ENCODE measurements around the gene RNF126. TPM values are rescaled to one million over a fixed set of nuclear protein-coding genes. Genes with fewer than 3 reads are reported as not detected.
"Not testable (repeated sequence)": the region's sequence is repeated elsewhere in the genome, so short reads cannot be mapped to it uniquely, and the experiment has no call there.

Gene RNF126
- total RNA-seq, 2 experiments from 2014 or later: 71.5 to 80.3 TPM

DNA sequence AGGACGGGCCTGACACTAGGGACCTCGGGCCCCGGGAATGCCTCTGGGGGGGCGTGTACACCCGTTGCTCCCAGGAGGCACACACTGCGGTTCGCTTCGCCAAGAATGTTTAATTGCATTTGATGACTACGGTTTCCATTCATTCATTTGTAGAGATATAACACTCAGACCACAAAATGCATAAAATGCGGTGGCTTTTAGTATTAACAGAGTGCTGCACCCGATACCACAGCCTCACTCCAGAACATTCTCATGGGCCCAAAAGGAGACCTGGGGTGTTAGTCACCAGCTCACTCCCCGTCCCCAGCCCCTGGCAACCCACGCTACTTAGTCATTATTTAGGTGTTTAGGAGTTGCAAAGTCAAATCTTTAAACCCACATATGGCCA is 51.5 kb downstream of the RNF126 start:
- POLR2A ChIA-PET: no interaction called here
- Mint-ChIP-seq H3K27me3 (no peaks in the 10 kb centered on the region), H3K4me3 (peak overlapping the region; percentile 84), H3K9me3 (no peaks in the 10 kb centered on the region), H3K27ac (peak overlapping the region; percentile 96), H3K36me3 (ENCODE audit: low read depth) (peaks cover 16% of the 10 kb centered on the region), H3K4me1 (peaks cover 21% of the 10 kb centered on the region)
- peak; percentile 26 for DNase-seq
- CTCF ChIA-PET: interaction anchor here (0.6 kb wide), 1 partner anchor 10 kb away, joined by 3 read pairs; no protein-coding TSS in a partner anchor

DNA sequence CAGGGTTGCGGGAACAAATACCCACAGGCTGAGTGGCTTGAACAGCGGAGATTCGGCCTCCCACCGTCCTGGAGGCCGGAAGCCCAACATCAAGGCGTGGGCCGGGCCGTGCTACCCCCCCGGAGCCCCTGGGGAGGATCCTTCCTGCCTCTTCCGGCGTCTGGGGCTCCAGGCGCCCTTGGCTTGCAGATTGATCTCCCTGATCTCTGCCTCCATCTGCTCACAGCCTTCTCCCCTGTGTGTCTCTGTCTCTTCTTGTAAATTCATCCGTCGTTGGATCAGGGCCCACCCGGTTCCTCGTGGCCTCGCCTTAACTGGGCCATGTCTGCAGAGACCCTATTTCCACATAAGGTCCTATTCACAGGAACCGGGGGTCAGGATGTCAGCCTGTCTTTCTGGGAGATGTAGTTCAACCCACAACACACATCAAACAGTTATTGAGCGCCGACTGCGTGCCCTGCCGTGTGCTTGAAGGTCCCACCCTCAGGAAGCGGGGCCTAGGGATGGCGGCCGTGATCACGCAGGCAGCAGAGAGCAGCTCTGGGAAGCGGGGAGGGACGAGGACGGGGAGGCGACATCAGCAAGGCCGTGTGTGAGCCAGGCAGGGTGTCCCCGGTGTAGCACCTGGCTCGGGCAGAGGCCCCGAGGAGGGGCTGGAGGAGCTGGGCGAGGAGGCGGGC is 52.1 kb downstream of the RNF126 start:
- ChIA-PET POLR2A (no interaction called here), CTCF (interaction anchor here (0.6 to 1.5 kb wide), 2 partner anchors 9 to 22 kb away, joined by 3 to 4 read pairs; no protein-coding TSS in a partner anchor)
- peaks cover 16% of the 10 kb centered on the region for H3K36me3 Mint-ChIP-seq (ENCODE audit: low read depth)
- no peaks in the 10 kb centered on the region for H3K9me3 Mint-ChIP-seq
- DNase-seq: peak; percentile 74
- H3K4me1 Mint-ChIP-seq: peaks cover 21% of the 10 kb centered on the region
- peak overlapping the region; percentile 84 for H3K4me3 Mint-ChIP-seq
- H3K27ac Mint-ChIP-seq: peak overlapping the region; percentile 96
- no peaks in the 10 kb centered on the region for H3K27me3 Mint-ChIP-seq

DNA sequence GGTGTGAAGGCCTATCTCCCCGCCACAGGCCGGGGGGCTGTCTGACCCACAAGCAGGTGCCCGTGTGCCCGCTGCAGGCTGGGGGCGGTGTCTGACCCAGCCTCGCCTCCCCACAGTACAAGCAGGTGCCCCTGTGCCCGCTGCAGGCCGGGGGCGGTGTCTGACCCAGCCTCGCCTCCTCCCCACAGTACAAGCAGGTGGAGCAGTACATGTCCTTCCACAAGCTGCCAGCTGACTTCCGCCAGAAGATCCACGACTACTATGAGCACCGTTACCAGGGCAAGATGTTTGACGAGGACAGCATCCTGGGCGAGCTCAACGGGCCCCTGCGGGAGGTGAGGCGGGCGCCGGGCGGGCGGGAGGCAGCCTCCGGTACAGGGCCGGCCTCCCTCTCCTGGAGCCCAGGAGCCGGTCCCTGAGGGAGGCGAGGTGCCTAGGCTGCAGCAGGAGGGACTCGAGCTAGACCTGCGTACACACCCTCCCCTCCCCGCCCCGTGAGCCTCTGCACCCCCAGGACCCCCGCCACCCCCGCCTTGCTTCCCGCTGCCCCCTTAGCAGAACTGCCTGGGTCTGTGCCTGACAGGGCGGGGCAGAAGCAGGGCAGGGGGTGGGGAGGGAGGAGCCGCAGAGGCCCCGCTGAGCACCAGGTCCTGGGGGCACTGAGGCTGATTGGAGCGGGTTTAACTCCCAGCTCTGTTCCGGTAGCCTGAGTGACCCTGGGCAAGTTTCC is 52.8 kb downstream of the RNF126 start:
- Mint-ChIP-seq H3K9me3 (no peaks in the 10 kb centered on the region), H3K36me3 (ENCODE audit: low read depth) (peaks cover 11% of the 10 kb centered on the region), H3K27ac (peak overlapping the region; percentile 96), H3K4me1 (peaks cover 18% of the 10 kb centered on the region), H3K27me3 (no peaks in the 10 kb centered on the region), H3K4me3 (peak overlapping the region; percentile 84)
- ChIA-PET CTCF (interaction anchor here (1.5 kb wide), 1 partner anchor 22 kb away, joined by 4 read pairs; no protein-coding TSS in a partner anchor), POLR2A (no interaction called here)
- DNase-seq: peak; percentile 64

DNA sequence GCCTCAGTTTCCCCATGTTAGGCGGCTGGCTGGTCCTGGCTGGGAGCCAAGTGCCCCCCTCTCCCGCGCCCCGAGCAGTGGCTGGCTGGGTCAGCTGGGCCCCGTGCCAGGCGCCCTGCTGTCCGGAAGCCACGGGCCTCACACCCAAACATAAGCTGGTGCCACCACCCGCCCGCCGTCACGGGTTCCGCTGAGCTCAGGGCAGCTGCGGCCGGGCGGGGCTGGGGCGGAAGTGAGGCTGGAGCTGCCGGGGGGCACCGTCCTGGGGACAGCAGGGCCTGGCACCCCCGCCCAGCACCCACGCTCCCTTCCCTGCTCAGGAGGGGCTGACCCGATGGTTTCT is 54.0 kb downstream of the RNF126 start:
- ChIA-PET POLR2A (no interaction called here), CTCF (no interaction called here)
- peaks cover 18% of the 10 kb centered on the region for H3K4me1 Mint-ChIP-seq
- no peaks in the 10 kb centered on the region for H3K9me3 Mint-ChIP-seq
- DNase-seq: no peak
- peaks cover 1% of the 10 kb centered on the region for H3K36me3 Mint-ChIP-seq (ENCODE audit: low read depth)
- no peaks in the 10 kb centered on the region for H3K27me3 Mint-ChIP-seq
- H3K27ac Mint-ChIP-seq: no peak overlapping the region
- H3K4me3 Mint-ChIP-seq: no peak overlapping the region

DNA sequence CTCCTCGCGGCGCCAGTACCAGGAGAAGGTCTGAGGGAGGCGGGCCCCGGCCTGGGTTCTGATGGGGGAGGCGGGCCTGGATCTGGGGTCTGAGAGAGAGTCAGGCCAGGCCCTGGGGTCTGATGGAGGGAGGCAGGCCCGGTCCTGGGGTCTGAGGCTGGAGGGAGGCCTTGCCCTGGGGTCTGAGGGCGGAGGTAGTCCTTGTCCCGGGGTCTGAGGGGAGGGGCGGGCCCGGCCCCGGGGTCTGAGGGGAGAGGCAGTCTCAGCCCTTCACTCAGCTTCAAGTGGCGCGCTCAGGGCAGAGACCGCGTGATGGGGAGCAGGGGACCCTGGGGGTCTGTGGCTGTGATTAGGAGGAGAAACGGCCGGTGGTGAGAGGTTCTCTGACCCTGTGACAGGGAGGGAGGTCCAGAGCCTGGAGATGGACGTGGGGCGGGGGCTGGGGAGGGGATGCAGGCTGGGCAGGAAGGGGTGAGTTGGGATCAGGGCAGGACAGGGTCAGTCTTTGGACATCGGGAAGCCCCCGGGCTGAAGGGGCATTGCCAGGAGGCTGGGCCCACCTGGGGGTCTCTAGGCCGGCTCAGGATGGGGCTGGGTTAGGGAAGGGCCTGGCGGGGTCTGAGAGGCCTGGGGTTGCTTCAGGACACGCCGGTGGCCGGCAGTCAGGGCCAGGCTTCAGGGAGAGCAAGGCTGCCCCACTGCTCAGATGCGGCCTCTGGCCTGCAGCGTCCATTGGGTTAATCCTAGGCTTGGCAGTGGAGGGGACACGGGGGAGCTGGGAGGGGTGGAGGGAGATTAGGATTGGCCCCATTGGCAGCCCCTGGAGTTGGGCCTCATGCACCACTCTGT is 54.6 kb downstream of the RNF126 start:
- ChIA-PET POLR2A (no interaction called here), CTCF (no interaction called here)
- H3K36me3 Mint-ChIP-seq (ENCODE audit: low read depth): peaks cover 1% of the 10 kb centered on the region
- H3K4me3 Mint-ChIP-seq: no peak overlapping the region
- H3K27ac Mint-ChIP-seq: no peak overlapping the region
- no peaks in the 10 kb centered on the region for H3K27me3 Mint-ChIP-seq
- DNase-seq: no peak
- peaks cover 18% of the 10 kb centered on the region for H3K4me1 Mint-ChIP-seq
- no peaks in the 10 kb centered on the region for H3K9me3 Mint-ChIP-seq

DNA sequence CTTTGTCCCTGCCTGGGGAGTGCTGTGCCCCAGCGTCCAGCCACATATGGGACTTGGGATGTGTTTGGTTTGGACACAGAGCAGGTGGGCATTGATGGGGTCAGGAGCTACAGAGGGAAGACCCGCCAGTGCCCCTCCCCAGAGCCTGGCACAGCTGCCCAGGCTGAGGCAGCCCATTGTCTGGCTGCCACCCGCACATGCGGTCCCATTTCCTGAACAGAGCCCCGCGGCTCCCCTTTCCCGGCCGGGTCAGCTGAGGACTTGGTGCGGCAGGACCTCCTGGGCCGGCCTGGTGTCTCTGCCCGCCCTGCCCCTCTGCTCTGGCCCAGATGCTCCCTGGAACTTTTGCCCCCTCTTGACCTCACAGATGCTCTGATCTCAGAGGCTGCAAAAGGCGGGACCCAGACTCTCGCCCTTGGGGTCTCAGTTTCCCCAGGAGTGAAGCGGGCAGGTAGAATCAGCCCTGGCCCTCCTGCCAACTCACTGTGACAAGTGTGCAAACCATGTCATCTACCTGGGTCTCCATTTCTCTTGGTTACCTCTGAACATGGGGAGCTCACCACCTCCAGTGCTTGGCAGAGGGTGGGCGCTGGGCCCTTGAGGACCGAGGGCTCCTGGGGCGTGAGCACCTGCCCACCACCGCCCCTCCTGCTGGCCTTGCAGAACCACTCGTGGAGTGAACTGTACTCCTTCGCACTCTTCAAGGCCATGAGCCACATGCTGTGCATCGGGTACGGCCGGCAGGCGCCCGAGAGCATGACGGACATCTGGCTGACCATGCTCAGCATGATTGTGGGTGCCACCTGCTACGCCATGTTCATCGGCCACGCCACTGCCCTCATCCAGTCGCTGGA is 55.5 kb downstream of the RNF126 start:
- Mint-ChIP-seq H3K4me1 (peaks cover 16% of the 10 kb centered on the region), H3K4me3 (no peak overlapping the region), H3K27me3 (no peaks in the 10 kb centered on the region), H3K36me3 (ENCODE audit: low read depth) (peaks cover 1% of the 10 kb centered on the region), H3K27ac (no peak overlapping the region), H3K9me3 (no peaks in the 10 kb centered on the region)
- CTCF ChIA-PET: interaction anchor here (0.9 kb wide), 1 partner anchor 10 kb away, joined by 3 read pairs; no protein-coding TSS in a partner anchor
- DNase-seq: no peak
- POLR2A ChIA-PET: no interaction called here

DNA sequence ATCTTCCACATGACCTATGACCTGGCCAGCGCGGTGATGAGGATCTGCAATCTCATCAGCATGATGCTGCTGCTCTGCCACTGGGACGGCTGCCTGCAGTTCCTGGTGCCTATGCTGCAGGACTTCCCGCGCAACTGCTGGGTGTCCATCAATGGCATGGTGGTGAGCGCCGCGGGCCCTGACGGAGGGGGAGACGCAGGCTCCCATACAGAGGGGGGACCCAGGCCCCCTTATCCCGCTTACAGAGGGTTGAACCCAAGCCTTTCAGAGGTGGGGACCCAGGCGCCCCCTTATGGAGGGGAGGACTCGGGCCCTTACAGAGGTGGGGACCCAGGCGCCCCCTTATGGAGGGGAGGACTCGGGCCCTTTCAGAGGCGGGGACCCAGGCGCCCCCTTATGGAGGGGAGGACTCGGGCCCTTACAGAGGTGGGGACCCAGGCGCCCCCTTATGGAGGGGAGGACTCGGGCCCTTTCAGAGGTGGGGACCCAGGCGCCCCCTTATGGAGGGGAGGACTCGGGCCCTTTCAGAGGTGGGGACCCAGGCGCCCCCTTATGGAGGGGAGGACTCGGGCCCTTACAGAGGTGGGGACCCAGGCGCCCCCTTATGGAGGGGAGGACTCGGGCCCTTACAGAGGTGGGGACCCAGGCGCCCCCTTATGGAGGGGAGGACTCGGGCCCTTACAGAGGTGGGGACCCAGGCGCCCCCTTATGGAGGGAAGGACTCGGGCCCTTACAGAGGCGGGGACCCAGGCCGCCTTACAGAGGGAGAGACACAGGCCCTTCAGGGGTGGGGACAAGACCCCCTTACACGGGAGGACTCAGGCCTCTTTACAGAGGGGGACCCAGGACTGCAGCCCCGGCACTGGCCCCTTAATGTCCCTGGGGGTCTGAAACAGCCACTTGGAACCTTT is 57.7 kb downstream of the RNF126 start:
- H3K36me3 Mint-ChIP-seq (ENCODE audit: low read depth); H3K27ac Mint-ChIP-seq; H3K4me1 Mint-ChIP-seq; H3K4me3 Mint-ChIP-seq; POLR2A ChIA-PET; H3K9me3 Mint-ChIP-seq; H3K27me3 Mint-ChIP-seq; DNase-seq: not testable (repeated sequence)
- CTCF ChIA-PET: interaction anchor here (0.6 kb wide), 1 partner anchor 55 kb away, joined by 3 read pairs; no protein-coding TSS in a partner anchor

DNA sequence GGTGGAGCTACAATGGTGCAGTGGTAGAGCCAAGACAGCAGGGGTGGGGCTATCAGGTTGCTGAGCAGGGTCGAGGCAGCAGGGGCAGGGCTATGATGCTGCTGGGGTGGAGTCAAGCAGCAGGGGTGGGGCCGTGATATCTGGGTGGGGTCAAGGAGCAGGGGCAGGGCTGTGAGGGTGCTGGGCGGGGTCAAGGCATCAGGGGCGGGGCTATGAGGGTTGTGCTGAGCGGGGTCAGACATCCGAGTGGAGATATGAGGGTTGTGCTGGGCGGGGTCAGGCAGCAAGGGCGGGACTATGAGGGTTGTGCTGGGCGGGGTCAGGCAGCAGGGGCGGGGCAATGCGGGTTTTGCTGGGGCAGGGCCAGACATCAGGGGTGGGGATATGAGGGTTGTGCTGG is 58.7 kb downstream of the RNF126 start:
- CTCF ChIA-PET: interaction anchor here (0.6 kb wide), 1 partner anchor 29 kb away, joined by 4 read pairs; the partner anchor contains the start of gene POLRMT
- H3K4me3 Mint-ChIP-seq: no peak overlapping the region

DNA sequence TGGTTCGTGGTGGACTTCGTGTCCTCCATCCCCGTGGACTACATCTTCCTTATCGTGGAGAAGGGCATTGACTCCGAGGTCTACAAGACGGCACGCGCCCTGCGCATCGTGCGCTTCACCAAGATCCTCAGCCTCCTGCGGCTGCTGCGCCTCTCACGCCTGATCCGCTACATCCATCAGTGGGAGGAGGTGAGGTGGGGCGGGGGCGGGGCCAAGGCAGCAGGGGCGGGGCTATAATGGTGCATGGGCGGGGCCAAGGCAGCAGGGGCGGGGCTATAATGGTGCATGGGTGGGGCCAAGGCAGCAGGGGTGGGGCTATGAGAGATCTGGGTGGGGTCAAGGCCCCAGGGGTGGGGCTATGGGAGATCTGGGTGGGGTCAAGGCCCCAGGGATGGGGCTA is 59.2 kb downstream of the RNF126 start:
- CTCF ChIA-PET; DNase-seq; H3K27ac Mint-ChIP-seq; H3K4me3 Mint-ChIP-seq; H3K27me3 Mint-ChIP-seq; H3K9me3 Mint-ChIP-seq; H3K36me3 Mint-ChIP-seq (ENCODE audit: low read depth); POLR2A ChIA-PET; H3K4me1 Mint-ChIP-seq: not testable (repeated sequence)

More for the DNA sequence above, 58.7 kb downstream of the RNF126 start:
- peaks cover under 1% of the 10 kb centered on the region for H3K4me1 Mint-ChIP-seq
- no peak overlapping the region for H3K27ac Mint-ChIP-seq
- H3K36me3 Mint-ChIP-seq (ENCODE audit: low read depth): no peaks in the 10 kb centered on the region
- H3K9me3 Mint-ChIP-seq: no peaks in the 10 kb centered on the region
- H3K27me3 Mint-ChIP-seq: no peaks in the 10 kb centered on the region
- POLR2A ChIA-PET: no interaction called here
- DNase-seq: peak; percentile 44

DNA sequence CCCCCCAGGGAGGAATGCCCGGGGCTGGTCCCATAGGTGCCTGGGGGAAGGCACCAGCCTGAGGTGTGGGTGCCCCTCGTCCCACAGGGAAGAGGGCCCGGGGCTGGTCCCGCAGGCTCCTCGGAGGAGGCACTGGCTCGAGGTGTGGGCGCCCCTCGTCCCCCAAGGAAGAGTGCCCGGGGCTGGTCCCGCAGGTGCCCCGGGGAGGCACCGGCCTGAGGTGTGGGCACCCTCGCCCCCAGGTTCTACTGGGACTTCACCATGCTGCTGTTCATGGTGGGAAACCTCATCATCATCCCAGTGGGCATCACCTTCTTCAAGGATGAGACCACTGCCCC is 59.7 kb downstream of the RNF126 start:
- DNase-seq; H3K36me3 Mint-ChIP-seq (ENCODE audit: low read depth); H3K27me3 Mint-ChIP-seq; H3K27ac Mint-ChIP-seq; CTCF ChIA-PET; H3K4me3 Mint-ChIP-seq; H3K9me3 Mint-ChIP-seq; POLR2A ChIA-PET; H3K4me1 Mint-ChIP-seq: not testable (repeated sequence)

DNA sequence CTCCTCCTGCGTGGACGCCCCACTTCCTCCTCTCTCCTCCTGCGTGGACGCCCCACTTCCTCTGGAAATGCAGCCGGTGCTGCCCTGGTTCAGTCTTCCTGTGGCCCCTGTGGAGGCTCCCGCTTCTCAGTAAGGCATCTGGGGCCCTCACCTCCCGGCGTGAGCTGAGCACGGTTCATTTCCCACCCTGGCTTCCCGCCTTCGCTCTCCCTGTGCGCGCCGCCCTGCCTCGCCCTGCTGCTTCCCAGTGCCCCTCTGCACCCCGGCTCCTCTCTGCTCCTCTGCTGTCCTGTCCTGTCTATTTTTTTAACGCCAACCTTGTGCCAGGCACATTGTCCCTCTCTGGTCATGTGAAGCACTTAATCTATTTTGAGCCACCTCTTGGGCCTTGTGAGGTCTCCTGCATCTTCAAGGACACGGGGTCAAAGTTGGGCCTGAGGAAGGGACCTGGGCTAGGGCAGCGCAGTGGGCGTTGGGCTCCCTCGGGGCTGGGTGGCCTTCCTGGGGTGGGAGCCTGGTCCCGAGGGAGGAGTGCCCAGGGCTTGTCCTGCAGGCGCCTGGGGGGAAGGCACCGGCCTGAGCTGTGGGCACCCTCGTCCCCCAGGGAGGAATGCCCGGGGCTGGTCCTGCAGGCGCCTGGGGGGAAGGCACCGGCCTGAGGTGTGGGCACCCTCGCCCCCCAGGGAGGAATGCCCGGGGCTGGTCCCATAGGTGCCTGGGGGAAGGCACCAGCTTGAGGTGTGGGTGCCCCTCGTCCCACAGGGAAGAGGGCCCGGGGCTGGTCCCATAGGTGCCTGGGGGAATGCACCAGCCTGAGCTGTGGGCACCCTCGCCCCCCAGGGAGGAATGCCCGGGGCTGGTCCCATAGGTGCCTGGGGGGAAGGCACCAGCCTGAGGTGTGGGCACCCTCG is 60.4 kb downstream of the RNF126 start:
- H3K27me3 Mint-ChIP-seq: no peaks in the 10 kb centered on the region
- no peak overlapping the region for H3K4me3 Mint-ChIP-seq
- no peaks in the 10 kb centered on the region for H3K36me3 Mint-ChIP-seq (ENCODE audit: low read depth)
- no peak overlapping the region for H3K27ac Mint-ChIP-seq
- CTCF ChIA-PET: no interaction called here
- no peak for DNase-seq
- no peaks in the 10 kb centered on the region for H3K9me3 Mint-ChIP-seq
- POLR2A ChIA-PET: no interaction called here
- no peaks in the 10 kb centered on the region for H3K4me1 Mint-ChIP-seq
